Smooth muscle cell (in vitro differentiated cells): Measurements from ENCODE around the gene ITPRIP. TPM values are rescaled to one million over a fixed set of nuclear protein-coding genes. Genes with fewer than 3 reads are reported as not detected.

Experiments
- DNase-seq: peaks from one replicate; lab custom pipeline; 2025; ENCODE audit not compliant: unreplicated experiment; lab: John Stamatoyannopoulos, UW
- H2AFZ ChIP-seq: fragments of 200-600 bp; sonication (generic); 2 replicates; pipeline ENCODE4 v1.6.0; 2016; ENCODE audit warnings: antibody characterized with exemption, low read depth, mild to moderate bottlenecking
- H3F3A ChIP-seq: fragments of 200-600 bp; sonication (generic); 2 replicates; pipeline ENCODE4 v1.6.0; 2017; ENCODE audit warnings: antibody characterized with exemption, low read depth
- H3K27ac ChIP-seq: fragments of 200-600 bp; sonication (generic); 2 replicates; pipeline ENCODE4 v1.5.1; 2016; ENCODE audit warnings: low read depth, mild to moderate bottlenecking
- H3K27me3 ChIP-seq: fragments of 200-600 bp; sonication (generic); 2 replicates; pipeline ENCODE4 v1.6.1; 2016; ENCODE audit warnings: low read depth, mild to moderate bottlenecking
- H3K36me3 ChIP-seq: fragments of 200-600 bp; sonication (generic); 2 replicates; pipeline ENCODE4 v1.5.1; 2016; ENCODE audit warnings: low read depth
- H3K4me1 ChIP-seq: fragments of 200-600 bp; sonication (generic); 2 replicates; pipeline ENCODE4 v1.5.1; 2016; ENCODE audit warnings: low read depth
- H3K4me2 ChIP-seq: fragments of 200-600 bp; sonication (generic); 2 replicates; pipeline ENCODE4 v1.6.0; 2016; ENCODE audit warnings: mild to moderate bottlenecking
- H3K4me3 ChIP-seq: fragments of 200-600 bp; sonication (generic); 2 replicates; pipeline ENCODE4 v1.5.1; 2016; ENCODE audit warnings: mild to moderate bottlenecking
- H3K79me2 ChIP-seq: fragments of 200-600 bp; sonication (generic); 2 replicates; pipeline ENCODE4 v1.6.0; 2016; ENCODE audit warnings: low read depth, mild to moderate bottlenecking
- H3K9ac ChIP-seq: fragments of 200-600 bp; sonication (generic); 2 replicates; pipeline ENCODE4 v1.6.0; 2016; ENCODE audit warnings: low read depth
- H3K9me3 ChIP-seq: fragments of 200-600 bp; sonication (generic); replicated peaks from 2 replicates; pipeline ENCODE4 v1.5.1; 2016; ENCODE audit warnings: low read depth
- H4K20me1 ChIP-seq: fragments of 200-600 bp; sonication (generic); 2 replicates; pipeline ENCODE4 v1.6.0; 2016; ENCODE audit warnings: low read depth
- WGBS: methylation state at CpG from one replicate; pipeline ENCODE4 v1.1.7; 2016; ENCODE audit warnings: low lambda C conversion rate; 5-methylcytosine and 5-hydroxymethylcytosine counted together
- polyA plus RNA-seq: library from polyadenylated mRNA; unstranded; fragments of >200 nt; fragmentation: Nextera tagmentation; extraction: Ambion mirVana; gene quantifications from 2 replicates; pipeline ENCODE4 v1.2.1, GENCODE V29; 2016
- total RNA-seq: library from RNA; depleted of rRNA; stranded (reverse); fragments of >200 nt; gene quantifications from 2 replicates; pipeline ENCODE4 v1.2.3, GENCODE V29; 2014
- TF ChIP-seq, protein P1 (sequence below): fragments of 200-600 bp; sonication (generic); IDR thresholded peaks from 2 replicates; pipeline ENCODE4 v1.5.1; 2017; ENCODE audit warnings: borderline replicate concordance, mild to moderate bottlenecking, antibody characterized with exemption; ENCODE audit not compliant: insufficient read depth, poor library complexity, severe bottlenecking

The ITPRIP gene
- total and polyA plus RNA-seq, 2 experiments from 2014 or later = 33.6 to 59.3 TPM

DNA sequence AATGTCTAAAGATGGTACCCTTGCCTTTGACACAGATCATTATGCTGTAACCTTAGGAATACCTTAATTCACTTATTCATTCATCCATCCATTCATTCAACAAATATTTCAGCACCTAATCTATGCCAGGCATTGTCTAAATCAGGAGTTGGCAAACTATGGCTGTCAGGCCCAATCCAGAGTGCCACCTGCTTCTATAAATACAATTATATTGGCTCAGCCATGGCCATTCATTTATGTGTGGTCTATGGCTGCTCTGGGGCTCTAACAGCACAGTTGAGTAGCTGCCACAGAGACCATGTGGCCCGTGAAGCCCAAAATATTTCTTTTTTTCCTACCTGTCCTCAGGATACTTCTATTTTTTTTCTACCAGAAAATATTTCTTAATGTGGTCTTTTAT, 6.0 kb upstream of the ITPRIP start:
- Histone ChIP-seq H2AFZ (no peak overlapping the region), H3K27ac (no peak overlapping the region), H3K4me2 (no peak overlapping the region), H3K9ac (no peak overlapping the region), H3K4me1 (peaks cover 6% of the 10 kb centered on the region), H4K20me1 (no peaks in the 10 kb centered on the region), H3K79me2 (no peaks in the 10 kb centered on the region), H3F3A (peaks cover 4% of the 10 kb centered on the region), H3K36me3 (no peaks in the 10 kb centered on the region), H3K9me3 (no peaks in the 10 kb centered on the region), H3K27me3 (no peaks in the 10 kb centered on the region), H3K4me3 (no peak overlapping the region)
- TF ChIP-seq, protein P1, sequence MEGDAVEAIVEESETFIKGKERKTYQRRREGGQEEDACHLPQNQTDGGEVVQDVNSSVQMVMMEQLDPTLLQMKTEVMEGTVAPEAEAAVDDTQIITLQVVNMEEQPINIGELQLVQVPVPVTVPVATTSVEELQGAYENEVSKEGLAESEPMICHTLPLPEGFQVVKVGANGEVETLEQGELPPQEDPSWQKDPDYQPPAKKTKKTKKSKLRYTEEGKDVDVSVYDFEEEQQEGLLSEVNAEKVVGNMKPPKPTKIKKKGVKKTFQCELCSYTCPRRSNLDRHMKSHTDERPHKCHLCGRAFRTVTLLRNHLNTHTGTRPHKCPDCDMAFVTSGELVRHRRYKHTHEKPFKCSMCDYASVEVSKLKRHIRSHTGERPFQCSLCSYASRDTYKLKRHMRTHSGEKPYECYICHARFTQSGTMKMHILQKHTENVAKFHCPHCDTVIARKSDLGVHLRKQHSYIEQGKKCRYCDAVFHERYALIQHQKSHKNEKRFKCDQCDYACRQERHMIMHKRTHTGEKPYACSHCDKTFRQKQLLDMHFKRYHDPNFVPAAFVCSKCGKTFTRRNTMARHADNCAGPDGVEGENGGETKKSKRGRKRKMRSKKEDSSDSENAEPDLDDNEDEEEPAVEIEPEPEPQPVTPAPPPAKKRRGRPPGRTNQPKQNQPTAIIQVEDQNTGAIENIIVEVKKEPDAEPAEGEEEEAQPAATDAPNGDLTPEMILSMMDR = no peak
- DNase-seq = no peak
- 94% methylated on average over 1 of the region's 1 CpG for WGBS

DNA sequence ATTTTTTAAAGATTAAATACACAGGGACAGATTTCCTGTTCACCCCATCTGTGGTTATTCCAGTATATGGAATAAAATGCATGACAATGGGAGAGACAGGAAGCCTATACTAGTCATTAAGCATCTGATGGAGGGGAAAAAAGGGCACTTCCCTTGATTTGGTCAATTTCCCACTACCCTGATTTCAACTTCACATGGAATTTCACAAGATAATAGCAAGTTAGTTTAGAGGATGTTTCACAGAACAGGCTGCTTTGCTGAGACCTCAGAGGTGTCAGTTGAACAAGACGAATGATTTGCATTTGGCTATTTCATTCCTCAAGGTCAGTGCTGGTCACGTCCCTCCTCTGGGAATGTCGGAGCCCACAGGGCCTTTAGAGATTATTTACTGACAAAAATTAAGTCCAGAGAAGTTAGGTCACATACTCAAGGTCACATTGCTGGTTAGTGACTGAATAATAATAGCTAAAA, 4.7 kb upstream of the ITPRIP start:
- Histone ChIP-seq H4K20me1 (no peaks in the 10 kb centered on the region), H3K27ac (no peak overlapping the region), H3K4me3 (no peak overlapping the region), H2AFZ (no peak overlapping the region), H3K27me3 (no peaks in the 10 kb centered on the region), H3F3A (peaks cover 5% of the 10 kb centered on the region), H3K79me2 (peaks cover 2% of the 10 kb centered on the region), H3K36me3 (no peaks in the 10 kb centered on the region), H3K9ac (no peak overlapping the region), H3K9me3 (no peaks in the 10 kb centered on the region), H3K4me2 (no peak overlapping the region), H3K4me1 (peaks cover 9% of the 10 kb centered on the region)
- DNase-seq = no peak
- 48% methylated on average over 3 of the region's 3 CpGs for WGBS
- TF ChIP-seq, protein P1 = no peak

DNA sequence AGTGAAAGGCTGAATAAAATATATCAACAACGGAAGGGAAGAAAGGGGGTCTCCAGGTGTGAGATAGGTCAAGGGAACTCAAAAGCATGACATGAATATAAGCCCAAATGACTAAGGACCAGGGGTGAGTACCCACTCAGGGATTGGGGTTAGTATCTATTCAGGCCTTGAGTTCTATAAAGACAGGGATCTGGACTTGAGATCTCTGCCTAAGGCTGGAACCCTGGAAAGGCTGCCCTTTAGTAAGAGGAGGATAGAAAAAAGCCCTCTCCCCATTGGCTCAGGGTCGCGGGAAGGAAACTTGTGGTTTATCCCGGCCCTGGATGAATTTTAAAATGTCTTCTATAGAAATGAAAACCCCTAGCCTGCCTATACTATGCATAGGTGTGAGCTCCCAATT, 2.4 kb upstream of the ITPRIP start:
- TF ChIP-seq, protein P1 = no peak
- Histone ChIP-seq H3K27me3 (no peaks in the 10 kb centered on the region), H3K27ac (no peak overlapping the region), H3K4me3 (no peak overlapping the region), H3F3A (peaks cover 5% of the 10 kb centered on the region), H2AFZ (no peak overlapping the region), H3K9me3 (no peaks in the 10 kb centered on the region), H3K4me1 (peaks cover 24% of the 10 kb centered on the region), H4K20me1 (peaks cover 22% of the 10 kb centered on the region), H3K79me2 (peaks cover 25% of the 10 kb centered on the region), H3K9ac (no peak overlapping the region), H3K36me3 (no peaks in the 10 kb centered on the region), H3K4me2 (no peak overlapping the region)
- no peak for DNase-seq
- 77% methylated on average over 4 of the region's 4 CpGs for WGBS

DNA sequence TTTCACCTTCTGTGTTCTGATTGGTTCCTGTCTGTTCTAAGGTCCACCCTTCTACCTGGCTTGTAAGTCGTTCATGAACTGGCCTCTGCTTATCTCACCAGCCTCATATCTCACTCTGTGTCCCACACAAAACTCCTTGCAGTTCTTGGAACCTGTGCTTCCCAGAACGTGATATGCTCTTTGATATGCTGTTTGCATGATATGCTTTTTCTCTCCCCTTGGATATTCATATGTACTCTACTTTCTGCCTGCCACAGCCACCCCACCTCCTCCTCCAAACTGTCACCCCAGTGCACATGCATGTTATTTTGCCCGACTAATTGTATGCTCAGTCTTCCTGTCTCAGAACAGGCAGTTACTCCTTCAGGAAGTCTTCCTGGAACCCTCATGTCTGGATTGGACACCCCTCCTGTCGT, 1.9 kb upstream of the ITPRIP start:
- Histone ChIP-seq H3K4me3 (no peak overlapping the region), H3K27ac (peak overlapping the region; percentile 100), H3K9me3 (no peaks in the 10 kb centered on the region), H3K4me1 (peaks cover 27% of the 10 kb centered on the region), H3K79me2 (peaks cover 30% of the 10 kb centered on the region), H4K20me1 (peaks cover 27% of the 10 kb centered on the region), H3F3A (peaks cover 5% of the 10 kb centered on the region), H3K4me2 (peak overlapping the region; percentile 97), H3K36me3 (no peaks in the 10 kb centered on the region), H3K27me3 (no peaks in the 10 kb centered on the region), H2AFZ (no peak overlapping the region), H3K9ac (no peak overlapping the region)
- TF ChIP-seq, protein P1 = no peak
- DNase-seq = no peak
- WGBS = 49% methylated on average over 4 of the region's 4 CpGs
